GM12892 (cell line): ENCODE measurements around the gene RAB6A.

Experiments
- POLR2A ChIP-seq: IDR thresholded peaks from 2 replicates; pipeline ENCODE4 v1.6.1; 2011; ENCODE audit warnings: low read depth, low read length, control low read depth
- POLR2AphosphoS5 ChIP-seq: IDR thresholded peaks from 2 replicates; pipeline ENCODE4 v1.6.1; 2011; ENCODE audit warnings: low read depth, low read length, control low read depth

DNA sequence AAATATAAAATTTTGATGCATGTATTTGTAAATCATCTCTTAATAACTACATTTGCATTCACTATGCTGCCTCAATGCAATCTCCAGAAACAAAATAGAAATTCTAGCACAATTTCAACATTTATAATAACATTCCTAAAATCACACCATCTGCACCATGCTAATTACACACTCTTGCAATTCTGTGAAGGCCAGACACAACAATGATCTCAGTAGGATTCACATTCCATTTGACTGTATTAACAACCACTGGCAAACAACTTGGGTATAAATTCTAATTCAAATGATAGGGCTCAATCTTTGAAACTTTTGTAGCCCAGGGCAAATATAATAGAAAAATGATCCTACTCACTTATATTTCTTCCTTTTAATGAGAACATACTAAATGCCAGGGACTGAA, 25.9 kb downstream of the RAB6A start:
- TF ChIP-seq POLR2A (no peak), POLR2AphosphoS5 (no peak)
